HL-60/S4 treated with phorbol 12-myristate 13-acetate at 8.2 ng/mL for 4 days and 3 days (cell line): ENCODE measurements around the gene TRMT1.

ENCODE experiments used
- in situ Hi-C: fragments of 300-500 bp; cut with MboI; formaldehyde crosslinking; loops from 2 replicates; pipeline ENCODE4 v1.15.0; 2022; ENCODE audit warnings: low sequenced_read_pairs

Gene TRMT1

DNA sequence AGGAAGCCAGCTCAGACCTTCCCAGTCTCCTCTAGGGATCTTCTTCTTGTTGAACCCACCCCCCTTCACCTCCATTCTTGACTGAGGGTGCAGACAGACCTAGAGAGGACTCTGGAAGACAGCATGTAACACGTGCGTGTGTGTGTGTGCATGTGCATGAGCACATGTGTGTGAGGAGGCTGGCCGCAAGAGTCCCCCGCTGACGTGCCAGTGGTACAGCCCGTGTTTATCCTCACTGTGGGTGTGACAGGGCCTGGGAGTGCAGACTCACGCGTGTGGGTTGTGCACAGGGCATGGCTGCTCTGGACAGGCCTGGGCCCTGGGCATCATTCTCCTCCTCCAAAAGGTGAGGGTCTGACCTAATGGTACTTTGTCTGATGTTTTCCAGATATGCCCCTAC, 40.2 kb downstream of the TRMT1 start:
- in situ Hi-C loops = no loop called here

GRCh38 chr19:13074378-13074777, 42.2 kb downstream of the TRMT1 start:
- in situ Hi-C loops = no loop called here

- in situ Hi-C loops = no loop called here
These were observed 43.3 kb downstream of the TRMT1 start for GRCh38 chr19:13073263-13073662.

- in situ Hi-C loops = no loop called here
These were observed 44.2 kb downstream of the TRMT1 start for GRCh38 chr19:13072188-13072908.

DNA sequence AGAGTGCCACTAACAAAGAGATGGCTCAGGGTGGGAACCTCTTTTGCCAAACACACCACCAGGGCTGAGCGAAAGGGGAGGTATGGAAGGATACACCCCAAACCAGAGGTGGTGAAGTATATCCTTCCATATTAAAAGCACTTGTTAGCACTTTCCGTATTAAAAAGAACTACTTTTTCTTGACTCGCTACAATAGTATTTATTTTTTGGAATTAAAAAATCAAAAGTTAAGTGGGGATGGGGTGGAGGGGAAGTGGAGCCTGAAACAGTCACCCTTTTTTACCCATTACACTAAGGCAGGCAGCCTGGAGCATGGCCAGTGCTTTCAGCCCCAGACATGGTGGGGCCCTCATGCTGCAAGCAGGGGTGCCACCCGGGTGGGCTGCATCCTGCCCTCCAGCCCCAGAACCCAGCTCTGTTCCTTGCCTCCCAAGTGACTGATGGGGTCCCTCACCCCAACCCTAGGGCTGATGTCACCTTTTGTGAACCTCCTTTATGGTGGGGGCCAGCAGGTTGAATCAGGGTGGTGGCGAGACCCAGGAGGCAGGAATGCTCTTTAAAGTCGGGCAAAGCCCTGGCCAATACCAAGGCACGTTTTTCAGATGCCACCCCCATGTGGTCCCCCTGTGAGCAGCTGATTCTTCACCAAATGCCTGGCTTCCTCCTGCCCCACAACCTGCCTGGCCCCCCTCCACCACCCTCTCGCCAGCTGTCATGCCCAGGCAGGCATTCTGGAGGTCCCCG, 44.9 kb downstream of the TRMT1 start:
- in situ Hi-C loops = no loop called here

GRCh38 chr19:13070425-13071140, 46.0 kb downstream of the TRMT1 start:
- in situ Hi-C loops = no loop called here

DNA sequence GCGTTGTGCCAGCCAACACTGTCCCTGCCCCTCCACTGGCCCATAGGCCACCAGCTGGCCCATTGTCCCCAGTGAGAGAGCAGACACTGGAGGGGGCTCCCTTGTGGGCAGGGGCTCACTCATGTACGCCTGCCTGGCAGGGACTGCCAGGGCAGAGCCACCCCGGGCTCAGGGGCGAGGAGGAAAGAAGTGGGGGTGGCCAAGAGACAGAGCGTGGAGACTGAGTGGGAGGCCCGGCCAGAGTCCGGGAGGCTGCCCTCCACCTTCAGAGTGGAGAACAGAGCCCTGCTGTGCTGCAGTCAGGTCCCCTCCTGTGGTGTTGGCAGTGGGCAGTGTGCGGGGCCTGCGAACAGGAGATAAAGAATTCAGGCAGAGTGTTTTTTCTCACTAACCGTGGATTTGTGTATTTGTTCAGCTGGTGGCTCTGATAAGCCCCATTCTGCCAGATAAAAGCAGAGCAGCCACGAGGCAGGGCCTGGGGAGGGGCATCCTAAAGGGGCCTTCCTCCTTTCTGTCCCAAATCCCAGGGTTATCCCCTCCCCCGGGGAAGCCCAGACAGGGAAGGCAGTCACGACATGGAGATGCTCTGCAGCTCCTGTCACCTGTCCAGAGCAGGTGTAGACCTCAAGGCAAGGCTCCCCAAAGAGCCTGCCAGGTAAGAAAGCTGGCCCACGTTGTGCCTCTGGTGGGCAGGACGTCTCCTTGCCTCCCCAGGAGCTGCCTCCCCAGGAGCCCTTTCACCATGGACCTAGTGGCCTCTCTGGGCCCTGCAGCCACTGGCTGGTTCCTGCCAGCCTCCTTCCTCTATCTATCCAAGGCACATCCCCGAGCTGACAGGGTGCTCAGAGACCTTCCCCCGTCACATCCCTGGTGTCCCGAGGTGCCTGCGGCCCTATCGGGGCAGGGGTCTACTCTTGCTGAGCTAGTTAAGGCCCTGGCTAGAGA, 46.9 kb downstream of the TRMT1 start:
- in situ Hi-C loops = no loop called here

- in situ Hi-C loops = no loop called here
These were observed 48.3 kb downstream of the TRMT1 start for GRCh38 chr19:13068085-13068846.

DNA sequence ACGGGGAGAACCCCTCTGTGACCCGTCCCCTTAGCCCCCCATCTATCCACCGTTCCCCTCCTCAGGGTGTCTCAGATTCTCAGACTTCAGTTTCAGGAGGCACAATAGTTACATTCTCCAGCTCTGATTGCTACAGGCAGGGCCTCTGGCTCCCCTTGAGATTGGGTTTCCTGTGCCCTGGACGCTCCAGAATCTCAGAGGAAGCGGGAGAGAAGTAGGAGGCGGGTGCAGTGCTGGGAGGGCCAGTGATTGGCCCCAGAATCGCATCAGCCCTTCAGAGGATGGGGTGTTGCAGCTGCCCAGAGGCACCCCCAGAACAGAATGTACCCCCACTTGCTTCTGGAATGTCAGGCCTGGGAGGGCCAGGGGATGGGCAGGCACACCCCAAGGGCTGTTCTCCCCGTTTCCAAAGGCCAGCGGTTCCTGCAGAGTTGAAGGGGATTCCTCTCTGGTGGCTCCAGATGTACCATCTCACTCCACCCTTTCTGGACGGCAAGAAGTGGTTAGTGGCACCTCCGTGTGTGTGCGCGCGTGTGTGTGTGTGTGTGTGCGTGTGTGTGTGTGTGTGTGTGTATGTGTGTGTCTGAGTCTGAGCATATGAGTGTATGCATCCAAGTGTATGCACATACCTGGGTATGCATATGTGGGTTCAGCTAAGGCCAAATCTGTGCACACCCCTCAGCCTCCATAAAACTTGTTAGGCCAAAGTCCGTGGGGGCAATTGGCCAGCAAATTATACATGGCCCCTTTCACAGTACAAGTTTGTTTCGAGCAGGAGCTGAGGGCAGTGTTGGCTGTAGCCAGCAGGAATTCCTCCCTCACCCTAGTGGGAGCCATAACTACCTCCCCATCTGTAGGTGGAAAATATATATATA, 49.4 kb downstream of the TRMT1 start:
- in situ Hi-C loops = no loop called here

GRCh38 chr19:13066226-13066625, 50.3 kb downstream of the TRMT1 start:
- in situ Hi-C loops = no loop called here

DNA sequence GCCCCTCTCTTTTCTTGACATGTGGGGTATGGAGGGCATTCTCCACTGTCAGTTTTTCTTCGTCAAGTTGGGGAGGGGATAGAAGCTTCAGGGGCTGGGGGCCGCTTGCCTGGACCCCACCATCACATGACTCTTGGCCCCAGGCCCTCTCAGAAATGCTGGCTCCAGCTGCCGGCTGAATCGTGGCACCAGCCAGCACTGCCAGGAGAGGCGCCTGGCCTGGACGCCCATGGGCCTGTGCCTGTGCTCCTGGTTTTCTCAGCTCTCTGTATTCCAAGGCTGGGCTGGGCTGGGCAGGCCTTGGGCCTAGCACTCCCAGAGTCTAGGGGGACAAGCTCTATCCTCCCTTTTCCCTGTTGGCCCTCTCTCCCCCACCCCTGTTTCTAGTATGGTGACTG, 52.4 kb downstream of the TRMT1 start:
- in situ Hi-C loops = no loop called here

GRCh38 chr19:13063461-13064091, 53.0 kb downstream of the TRMT1 start:
- in situ Hi-C loops = no loop called here

- in situ Hi-C loops = no loop called here
These were observed 54.2 kb downstream of the TRMT1 start for GRCh38 chr19:13062317-13062716.

- in situ Hi-C loops = no loop called here
These were observed 55.3 kb downstream of the TRMT1 start for GRCh38 chr19:13060964-13061927.

DNA sequence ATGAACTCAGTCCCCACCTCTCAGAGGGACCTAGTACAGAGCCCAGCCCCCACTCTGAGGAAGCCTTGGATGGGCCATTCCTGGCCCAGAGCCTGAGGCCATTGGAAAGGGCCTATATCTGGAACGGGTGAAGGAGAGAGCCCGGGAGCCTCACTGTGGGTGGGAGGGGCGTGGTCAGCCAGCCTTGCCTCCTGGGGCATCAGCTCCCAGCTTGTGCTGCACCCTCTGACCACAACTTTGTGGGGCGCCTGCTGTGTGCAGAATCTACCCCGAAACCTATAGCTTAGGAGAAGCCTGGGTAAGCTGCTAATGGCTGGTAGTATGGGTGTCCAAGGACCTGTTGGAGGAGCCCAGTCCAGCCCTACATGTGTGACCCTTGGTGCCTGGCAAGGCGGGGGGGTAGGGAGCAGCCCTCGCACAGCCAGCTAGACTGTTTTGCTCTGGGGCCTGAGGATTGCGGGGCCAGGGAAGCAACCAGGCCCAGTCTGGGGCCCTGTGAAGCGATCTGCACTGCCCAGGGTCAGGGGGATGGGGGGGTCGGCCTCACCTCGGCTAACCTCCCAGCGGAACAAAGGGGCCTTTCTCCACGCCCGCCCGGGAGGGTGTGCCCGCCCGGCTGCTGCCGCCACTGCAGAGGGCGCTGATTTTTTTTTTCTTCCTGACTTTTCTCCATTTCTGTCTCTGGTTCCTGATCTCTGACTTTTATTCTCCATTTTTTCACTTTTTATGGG, 56.1 kb downstream of the TRMT1 start:
- in situ Hi-C loops = no loop called here

DNA sequence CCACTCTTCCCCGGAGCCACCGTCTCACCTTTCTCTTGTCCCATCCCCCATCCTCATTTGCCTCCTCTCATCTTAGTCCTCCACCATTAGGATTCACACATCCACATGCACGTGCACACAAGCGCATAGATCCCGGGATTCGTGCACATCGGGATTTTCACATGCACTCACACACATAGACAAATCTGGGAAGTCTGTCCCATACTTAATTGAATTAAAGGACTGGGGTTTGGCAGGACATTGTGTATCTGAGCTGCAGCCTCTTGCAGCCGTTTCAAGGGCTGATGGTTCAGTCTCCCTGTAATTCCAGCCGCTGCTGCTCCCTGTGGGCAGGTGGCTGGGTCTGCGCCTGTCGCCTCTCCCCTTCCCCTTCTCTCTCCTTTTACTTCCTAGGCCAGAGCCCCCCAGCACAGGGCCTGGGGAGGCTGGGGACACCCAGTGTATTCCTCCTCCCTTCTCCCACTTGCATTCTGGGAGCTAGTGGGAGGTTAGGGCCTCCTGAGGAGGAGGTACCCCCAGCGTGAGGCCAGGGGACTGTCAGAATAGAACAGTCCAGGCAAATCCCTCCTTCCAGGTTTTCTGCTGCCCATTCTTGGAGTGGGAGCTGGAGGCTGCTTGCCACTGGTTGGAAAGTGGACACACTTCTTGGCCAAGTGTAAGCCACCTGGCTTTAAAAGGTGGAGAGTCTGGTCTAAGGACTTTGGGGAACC, 57.4 kb downstream of the TRMT1 start:
- in situ Hi-C loops = no loop called here
